K562 (cell line): Measurements from ENCODE around the gene ATP8B2. TPM values are rescaled to one million over a fixed set of nuclear protein-coding genes. Genes with fewer than 3 reads are reported as not detected.
A peak's percentile ranks its signal among the peaks of the same experiment; 100 is the strongest.

Experiments used
- E2F1 ChIP-seq: sonication (generic); formaldehyde crosslinking; IDR thresholded peaks from 2 replicates; pipeline ENCODE4 v1.8.1; 2023; ENCODE audit warnings: mild to moderate bottlenecking, missing genetic modification reagents, moderate library complexity
- KDM2B ChIP-seq: fragments of 250-450 bp; sonication (Bioruptor Pico); IDR thresholded peaks from 2 replicates; pipeline ENCODE4 v1.8.0; 2021; ENCODE audit warnings: mild to moderate bottlenecking, moderate library complexity
- NCOR1 ChIP-seq: fragments of 450-650 bp; IDR thresholded peaks from 2 replicates; pipeline ENCODE4 v1.6.1; 2016; ENCODE audit warnings: mild to moderate bottlenecking, moderate library complexity
- SETDB1 ChIP-seq: IDR thresholded peaks from one replicate; pipeline ENCODE4 v1.6.1; 2012; ENCODE audit warnings: low read length, control low read depth, inconsistent platforms
- SIRT6 ChIP-seq: IDR thresholded peaks from one replicate; pipeline ENCODE4 v1.6.1; 2012; ENCODE audit warnings: low read depth, mild to moderate bottlenecking, control low read depth, inconsistent platforms, low read length, moderate library complexity
- TBL1XR1 ChIP-seq, 2 experiments: IDR thresholded peaks; 2 replicates each; pipeline ENCODE4 v1.6.1; 2012; ENCODE audit warnings: improper control_type of control experiment in 2 of 2, low read length in 2 of 2, mild to moderate bottlenecking in 1 of 2
- THAP12 ChIP-seq: fragments of 250-450 bp; sonication (Bioruptor Pico); IDR thresholded peaks from 2 replicates; pipeline ENCODE4 v1.9.0; 2021; ENCODE audit warnings: mild to moderate bottlenecking, inconsistent platforms
- THAP7 ChIP-seq: fragments of 250-450 bp; sonication (Bioruptor Pico); IDR thresholded peaks from 2 replicates; pipeline ENCODE4 v1.5.0; 2021
- ZC3H8 ChIP-seq: fragments of 450-650 bp; IDR thresholded peaks from 2 replicates; pipeline ENCODE4 v1.6.1; 2017
- ZNF175 ChIP-seq: fragments of 200-800 bp; sonication (Bioruptor generic); IDR thresholded peaks from 2 replicates; pipeline ENCODE4 v1.6.1; 2016; ENCODE audit warnings: low read depth, mild to moderate bottlenecking, missing genetic modification characterization, missing compliant biosample characterization
- ZNF318 ChIP-seq, 2 experiments: fragments of 450-650 bp; IDR thresholded peaks; 2 replicates each; pipeline ENCODE4 v1.6.1; 2016; ENCODE audit warnings: mild to moderate bottlenecking in 2 of 2, borderline replicate concordance in 1 of 2, low read depth in 1 of 2, moderate library complexity in 1 of 2
- ZNF398 ChIP-seq: fragments of 250-450 bp; sonication (Bioruptor Pico); IDR thresholded peaks from 2 replicates; pipeline ENCODE4 v1.8.0; 2021; ENCODE audit warnings: moderate library complexity, mild to moderate bottlenecking, inconsistent platforms
- ZNF41 ChIP-seq: fragments of 250-450 bp; sonication (Bioruptor Pico); conservative IDR thresholded peaks from 2 replicates; pipeline ENCODE4 v1.4.0; 2020; ENCODE audit warnings: mild to moderate bottlenecking
- polyA plus RNA-seq, 8 experiments: library from polyadenylated mRNA; depleted of rRNA in 4 of 8; stranded (reverse) in 5 of 8; unstranded in 3 of 8; fragments of >200 nt; fragmentation: Nextera tagmentation in 2 of 8; fragmentation: Illumina TruSeq in 1 of 8; extraction: Ambion mirVana in 2 of 8; extraction: Trizol in 1 of 8; gene quantifications; 2 replicates each; pipeline versions ENCODE4 v1.2.1 to v1.2.3, GENCODE V29; 2011 to 2014; ENCODE audit warnings: inconsistent platforms in 1 of 8, missing spikeins in 1 of 8
- total RNA-seq, 7 experiments: library from RNA; depleted of rRNA in 6 of 7; stranded (reverse); fragments of >200 nt in 6 of 7; fragmentation: Illumina TruSeq in 2 of 7; extraction: Trizol in 2 of 7; gene quantifications; 2 replicates each; pipeline versions ENCODE4 v1.2.1 to v1.2.3, GENCODE V29; 2011 to 2021; ENCODE audit warnings: low replicate concordance in 1 of 7

ATP8B2 gene
- total and polyA plus RNA-seq, 9 of the 15 experiments (the other 6 are each of a cell fraction or from before 2014, with no cell fraction given): 0.27 to 33.2 (median 18.4) TPM

- TF ChIP-seq E2F1 (no peak), THAP7 (no peak), ZNF175 (CRISPR knock-in tag) (no peak), KDM2B (no peak), THAP12 (CRISPR knock-in tag) (no peak), SIRT6 (no peak), ZNF398 (CRISPR knock-in tag) (no peak), NCOR1 (peak; percentile 86), ZNF41 (CRISPR knock-in tag) (no peak), ZC3H8 (no peak), TBL1XR1 (IDR thresholded peaks at IDR 0.05; ENCODE audit: low read length in 2 of 2) (peak in 1 of 2 experiments; percentile 53; a peak in 1 of 4 replicates), ZNF318 (IDR thresholded peaks at IDR 0.05; ENCODE audit: borderline replicate concordance in 1 of 2, low read depth in 1 of 2) (0 out of 4 replicates have a peak, but pooled peaks of 1 of the 2 experiments have one; percentile 68), SETDB1 (no peak)
These were observed 28.2 kb downstream of the ATP8B2 start (continued) for GRCh38 chr1:154353460-154353904.
